Astrocyte of the spinal cord (primary cell): Measurements from ENCODE around the gene TMEM151A.

Experiments
- DNase-seq: peaks from one replicate; pipeline ENCODE4 v3.0.0; 2011; ENCODE audit warnings: low read depth, low spot score
- H3K4me3 ChIP-seq: 2 replicates; pipeline ENCODE4 v1.5.1; 2011; ENCODE audit warnings: low read depth, mild to moderate bottlenecking, low read length, moderate library complexity
- in situ Hi-C: cut with HindIII; loops from 2 replicates; pipeline ENCODE4 v1.10.0; 2017; ENCODE audit warnings: low sequenced_read_pairs
- TF ChIP-seq, protein P1 (sequence below): IDR thresholded peaks from 2 replicates; pipeline ENCODE4 v1.5.1; 2012; ENCODE audit warnings: low read depth, mild to moderate bottlenecking, low read length, inconsistent platforms

The TMEM151A gene

GRCh38 chr11:66278363-66279091 lies 13.2 kb upstream of the TMEM151A start:
- peak; percentile 20 for DNase-seq
- TF ChIP-seq, protein P1, sequence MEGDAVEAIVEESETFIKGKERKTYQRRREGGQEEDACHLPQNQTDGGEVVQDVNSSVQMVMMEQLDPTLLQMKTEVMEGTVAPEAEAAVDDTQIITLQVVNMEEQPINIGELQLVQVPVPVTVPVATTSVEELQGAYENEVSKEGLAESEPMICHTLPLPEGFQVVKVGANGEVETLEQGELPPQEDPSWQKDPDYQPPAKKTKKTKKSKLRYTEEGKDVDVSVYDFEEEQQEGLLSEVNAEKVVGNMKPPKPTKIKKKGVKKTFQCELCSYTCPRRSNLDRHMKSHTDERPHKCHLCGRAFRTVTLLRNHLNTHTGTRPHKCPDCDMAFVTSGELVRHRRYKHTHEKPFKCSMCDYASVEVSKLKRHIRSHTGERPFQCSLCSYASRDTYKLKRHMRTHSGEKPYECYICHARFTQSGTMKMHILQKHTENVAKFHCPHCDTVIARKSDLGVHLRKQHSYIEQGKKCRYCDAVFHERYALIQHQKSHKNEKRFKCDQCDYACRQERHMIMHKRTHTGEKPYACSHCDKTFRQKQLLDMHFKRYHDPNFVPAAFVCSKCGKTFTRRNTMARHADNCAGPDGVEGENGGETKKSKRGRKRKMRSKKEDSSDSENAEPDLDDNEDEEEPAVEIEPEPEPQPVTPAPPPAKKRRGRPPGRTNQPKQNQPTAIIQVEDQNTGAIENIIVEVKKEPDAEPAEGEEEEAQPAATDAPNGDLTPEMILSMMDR: no peak
- in situ Hi-C loops: no loop called here
- H3K4me3 ChIP-seq: peak overlapping the region; percentile 12

DNA sequence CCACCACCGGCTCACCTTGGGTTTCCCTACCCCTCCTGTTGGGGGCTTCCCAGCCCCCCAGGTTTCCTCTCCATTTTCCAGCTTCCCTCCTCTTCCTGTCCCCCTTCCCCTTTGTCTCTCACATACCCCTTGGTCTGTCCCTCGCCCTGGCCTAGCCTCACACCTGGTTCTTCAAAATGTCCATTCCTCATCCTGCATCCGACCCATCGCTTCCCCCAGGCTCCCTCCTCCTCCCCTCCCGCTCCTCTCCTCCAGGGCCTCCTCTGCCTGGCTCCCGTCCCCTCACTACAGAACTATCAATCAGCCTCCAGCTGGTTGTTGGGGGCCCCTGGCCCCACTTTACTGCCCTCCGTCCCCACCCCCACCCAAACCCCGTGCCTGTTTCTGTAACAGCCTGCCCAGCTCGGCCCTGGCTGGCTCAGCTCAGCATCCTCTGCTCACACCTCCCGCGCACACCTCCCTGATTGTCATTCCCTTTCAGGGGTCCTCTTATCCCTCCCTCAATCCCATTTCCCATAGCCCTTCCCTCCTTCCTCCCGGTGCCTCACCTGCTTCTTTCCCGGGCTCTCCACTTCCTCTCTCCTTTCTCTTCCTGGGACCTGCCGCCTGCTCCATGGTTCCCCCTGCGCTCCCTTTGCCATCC lies 12.5 kb upstream of the TMEM151A start:
- DNase-seq: no peak
- in situ Hi-C loops: no loop called here
- no peak overlapping the region for H3K4me3 ChIP-seq
- TF ChIP-seq, protein P1: no peak

DNA sequence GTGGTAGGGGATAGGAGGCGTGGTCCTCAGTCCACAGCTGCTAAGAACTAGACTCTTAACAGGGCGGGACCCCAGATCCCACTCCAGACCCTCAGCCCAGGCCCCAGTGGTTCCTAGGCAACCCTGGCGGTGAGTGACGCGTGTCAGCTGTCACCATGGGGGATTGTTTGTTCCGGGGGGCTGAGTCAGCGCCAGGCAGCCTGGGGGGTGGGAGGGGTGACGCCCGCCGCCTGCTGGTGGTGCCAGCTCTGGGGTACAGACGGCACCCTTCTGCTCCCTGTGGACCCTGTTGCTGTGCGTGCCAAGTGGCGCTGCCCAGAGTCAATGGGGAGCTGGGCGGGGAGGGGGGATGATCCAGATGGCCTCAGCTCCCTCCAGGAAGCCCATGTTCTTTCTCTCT lies 11.3 kb upstream of the TMEM151A start:
- DNase-seq: peak; percentile 7
- in situ Hi-C loops: no loop called here
- TF ChIP-seq, protein P1: no peak

DNA sequence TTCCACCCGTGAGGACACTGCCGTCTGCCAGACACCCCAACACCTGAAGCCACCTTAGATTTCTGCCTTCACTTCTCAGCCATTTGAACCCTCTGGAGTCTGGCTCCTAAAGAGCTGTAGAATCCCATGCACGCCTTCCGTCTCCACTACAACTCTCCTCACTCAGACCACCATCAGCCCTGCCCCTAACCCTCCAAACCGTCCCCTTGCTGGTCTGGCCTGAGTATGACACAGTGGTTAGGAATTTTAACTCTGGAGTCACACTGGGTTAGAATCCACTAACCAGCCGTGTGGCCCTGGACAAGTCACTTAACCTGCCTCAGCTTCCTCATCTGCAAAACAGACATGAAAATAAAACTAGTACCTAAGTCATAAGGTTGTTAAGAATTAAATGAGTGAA lies 10.7 kb upstream of the TMEM151A start:
- no peak for DNase-seq
- no peak overlapping the region for H3K4me3 ChIP-seq
- TF ChIP-seq, protein P1: no peak
- in situ Hi-C loops: no loop called here

More for the DNA sequence above, 11.3 kb upstream of the TMEM151A start:
- no peak overlapping the region for H3K4me3 ChIP-seq

- no peak for DNase-seq
- H3K4me3 ChIP-seq: no peak overlapping the region
- in situ Hi-C loops: no loop called here
- TF ChIP-seq, protein P1: no peak
Measured at GRCh38 chr11:66281776-66282467, 9.8 kb upstream of the TMEM151A start.

GRCh38 chr11:66282468-66283455 lies 8.9 kb upstream of the TMEM151A start:
- peak; percentile 94 for DNase-seq
- in situ Hi-C loops: no loop called here
- TF ChIP-seq, protein P1: peak; percentile 98
- H3K4me3 ChIP-seq: no peak overlapping the region
